HG02884 (cell line): ENCODE data around the gene EME2.

ENCODE experiments used
- ATAC-seq: cut with Tn5 transposase; IDR thresholded peaks from one replicate; pipeline ENCODE4 v1.9.1; 2021; ENCODE audit warnings: mild to moderate bottlenecking, moderate library complexity; ENCODE audit not compliant: unreplicated experiment

Gene EME2

DNA sequence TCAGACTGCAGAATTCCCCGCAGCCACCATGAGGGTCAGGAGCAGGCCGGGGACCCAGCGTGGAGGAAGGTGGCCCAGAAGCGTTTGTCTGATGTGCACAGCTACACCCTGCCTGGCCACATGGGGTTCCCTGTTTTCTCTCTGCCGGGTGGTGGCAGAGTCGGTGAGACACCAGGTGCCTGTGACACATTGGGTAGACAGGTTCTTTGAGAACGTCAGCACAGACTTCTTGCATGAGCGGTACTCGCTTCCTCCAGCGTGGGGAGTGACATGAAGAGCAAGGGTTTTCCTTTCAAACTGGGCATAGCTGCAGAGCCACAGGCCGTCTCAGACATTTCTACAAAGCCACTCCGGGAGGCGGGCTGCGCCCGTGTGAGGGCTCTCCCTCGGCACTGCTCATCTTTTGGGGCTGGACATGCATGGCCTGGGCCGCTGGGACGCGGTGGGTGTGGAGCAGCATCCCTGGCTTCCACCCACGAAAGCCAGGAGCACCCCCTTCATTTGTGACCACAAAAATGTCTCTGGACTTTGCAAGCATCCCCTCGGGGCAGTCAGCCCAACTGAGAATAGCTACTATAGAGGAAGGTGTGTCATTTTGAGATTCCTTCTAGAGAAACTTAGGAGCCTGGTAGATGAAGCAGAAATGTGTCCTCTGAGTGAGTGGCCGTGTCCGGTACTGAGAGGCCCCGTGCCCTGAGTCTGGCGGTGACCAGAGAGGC lies 27.3 kb upstream of the EME2 start:
- ATAC-seq = no peak

- no peak for ATAC-seq
These were observed 26.5 kb upstream of the EME2 start for GRCh38 chr16:1745900-1746692.

DNA sequence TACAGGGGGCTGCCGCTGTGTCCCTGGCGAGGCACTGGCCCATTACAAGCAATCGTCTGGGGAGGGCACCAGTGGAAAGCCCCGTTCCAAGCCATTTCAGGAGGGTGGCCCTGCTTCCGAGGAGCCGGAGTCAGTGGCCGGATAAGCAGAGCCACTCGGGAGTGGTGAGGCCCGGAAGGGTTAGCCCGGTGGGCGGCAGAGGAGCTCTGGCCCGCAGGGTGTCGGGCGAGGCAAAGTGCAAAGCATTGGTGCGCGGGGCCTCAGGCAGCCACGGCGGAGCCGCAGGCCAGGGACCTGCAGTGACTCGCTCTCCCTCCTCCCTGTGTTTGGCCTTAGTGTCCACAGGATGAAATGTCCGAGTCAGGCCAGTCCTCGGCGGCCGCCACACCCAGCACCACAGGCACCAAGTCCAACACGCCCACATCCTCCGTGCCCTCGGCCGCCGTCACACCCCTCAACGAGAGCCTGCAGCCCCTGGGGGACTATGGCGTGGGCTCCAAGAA lies 25.9 kb upstream of the EME2 start:
- ATAC-seq = no peak

GRCh38 chr16:1747934-1748333 lies 24.7 kb upstream of the EME2 start:
- ATAC-seq = no peak

DNA sequence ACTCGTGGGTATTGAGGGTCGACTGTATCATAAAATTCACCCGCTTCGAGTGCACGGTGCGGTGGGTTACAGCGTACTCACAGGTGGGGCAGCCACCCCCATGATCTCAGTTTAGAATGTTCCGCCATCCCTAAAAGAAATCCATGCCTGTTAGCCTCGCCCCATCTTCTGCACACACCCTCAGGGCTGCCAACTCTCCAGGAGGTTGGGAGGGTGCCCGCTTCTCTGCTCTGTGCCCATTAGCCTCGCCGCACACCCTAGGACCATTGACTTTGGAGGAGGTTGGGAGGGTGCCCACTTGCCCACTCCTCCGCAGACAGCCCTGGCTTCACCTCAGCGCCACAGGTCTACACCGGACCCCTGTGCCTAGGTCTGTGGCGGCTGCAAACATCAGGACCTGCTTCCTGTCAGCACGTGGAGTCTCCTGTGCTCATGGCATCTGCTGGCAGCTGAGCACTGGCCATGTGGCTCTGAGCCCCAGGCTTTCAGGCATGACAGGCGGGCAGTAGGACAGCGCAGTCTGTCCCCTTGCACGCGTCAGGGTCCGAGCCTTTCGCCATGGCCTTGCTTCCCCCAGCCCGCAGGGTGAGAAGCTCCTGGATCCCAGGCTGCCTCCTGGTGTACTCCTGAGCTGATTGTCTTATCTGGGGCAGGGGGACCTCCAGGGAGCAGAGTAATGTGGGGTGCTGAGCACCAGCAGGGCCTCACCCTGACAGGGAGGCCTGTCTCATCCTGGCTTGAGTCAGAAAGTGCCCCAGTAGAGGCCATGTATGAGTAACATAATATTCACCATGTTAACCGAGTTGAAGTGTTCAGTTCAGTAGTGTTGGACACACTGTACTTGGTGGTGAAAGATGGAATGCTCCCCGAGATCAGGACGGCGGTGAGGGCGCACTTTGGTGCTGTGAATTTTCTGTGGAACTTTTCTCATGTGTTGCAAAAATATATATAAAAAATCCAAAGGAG lies 23.2 kb upstream of the EME2 start:
- ATAC-seq = no peak

GRCh38 chr16:1751946-1752345 lies 20.7 kb upstream of the EME2 start:
- no peak for ATAC-seq

- ATAC-seq = no peak
These were observed 19.8 kb upstream of the EME2 start for GRCh38 chr16:1752853-1753252.

DNA sequence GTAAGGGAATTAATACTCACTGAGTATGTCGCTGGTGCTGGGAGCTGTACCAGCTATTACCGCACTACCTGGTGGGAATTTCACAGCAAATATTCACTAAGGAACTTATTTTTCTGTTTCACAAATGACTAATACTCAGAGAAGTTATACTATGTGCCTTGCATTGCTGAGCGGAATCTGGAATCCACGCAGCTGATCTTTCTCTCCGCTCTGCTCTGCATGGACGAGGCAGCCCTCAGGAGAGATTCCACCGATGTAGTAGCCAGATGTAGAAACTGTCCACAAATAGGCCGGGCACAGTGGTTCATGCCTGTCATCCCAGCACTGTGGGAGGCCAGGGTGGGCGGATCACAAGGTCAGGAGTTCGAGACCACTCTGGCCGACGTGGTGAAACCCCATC lies 18.4 kb upstream of the EME2 start:
- ATAC-seq = no peak

- no peak for ATAC-seq
These were observed 14.7 kb upstream of the EME2 start for GRCh38 chr16:1757714-1758461.

DNA sequence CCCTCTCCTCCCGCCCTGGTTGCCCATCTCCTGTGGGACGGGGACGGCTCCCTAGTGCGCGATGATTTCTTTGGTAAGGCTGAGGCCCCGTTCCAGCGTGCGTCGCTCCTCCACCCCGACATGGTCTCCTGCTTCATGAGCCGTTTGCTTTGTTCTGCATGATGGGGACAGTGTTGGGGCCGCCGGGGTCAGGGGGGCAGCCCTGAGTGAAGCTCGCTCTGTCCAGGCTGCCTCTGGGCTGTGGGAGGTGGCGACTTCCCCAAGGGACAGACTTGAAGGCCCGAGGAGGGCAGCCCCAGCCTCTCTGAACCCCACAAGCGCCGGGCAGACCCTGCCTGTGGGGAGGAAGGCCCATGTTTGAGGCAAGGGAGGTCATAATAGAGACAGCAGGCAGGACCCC lies 13.7 kb upstream of the EME2 start:
- no peak for ATAC-seq

DNA sequence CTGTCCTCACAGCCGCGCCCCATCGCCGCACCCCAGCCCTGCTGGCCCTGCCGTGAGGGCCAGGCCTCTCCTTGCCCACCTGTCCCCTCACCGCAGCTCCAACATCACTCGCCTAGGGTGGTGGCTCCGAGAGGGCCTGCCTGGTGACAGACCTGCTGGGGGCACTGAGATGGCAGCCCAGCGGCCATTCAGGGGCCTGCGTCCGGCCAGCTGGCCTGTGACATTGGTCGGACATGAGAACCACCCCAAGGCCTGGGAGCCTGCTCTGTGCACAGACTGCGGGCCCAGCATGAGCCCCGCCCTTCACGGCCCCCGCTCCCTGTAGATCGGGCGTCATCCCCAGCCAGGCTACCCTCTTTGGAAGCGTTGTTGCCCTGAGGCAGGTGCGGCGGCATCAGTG lies 13.1 kb upstream of the EME2 start:
- no peak for ATAC-seq

GRCh38 chr16:1760911-1761310 lies 11.7 kb upstream of the EME2 start:
- no peak for ATAC-seq

DNA sequence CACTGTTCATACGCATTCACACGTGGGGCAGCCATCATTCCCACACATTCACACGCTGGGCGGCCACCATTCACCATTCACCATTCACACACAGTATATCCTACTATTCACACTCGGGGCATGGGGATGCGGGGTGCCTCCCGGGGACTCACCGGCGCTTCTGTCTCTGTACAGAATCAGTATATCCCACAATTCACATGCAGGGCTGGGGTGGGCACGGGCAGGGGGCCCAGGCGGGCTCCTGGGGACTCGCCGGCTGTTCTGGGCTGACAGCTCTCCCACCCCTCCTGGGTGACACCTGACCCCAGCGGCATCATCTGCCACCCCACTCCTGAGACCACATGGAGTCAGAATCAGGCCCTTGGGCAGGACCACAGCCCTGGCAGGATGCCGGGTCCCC lies 10.9 kb upstream of the EME2 start:
- ATAC-seq = no peak

DNA sequence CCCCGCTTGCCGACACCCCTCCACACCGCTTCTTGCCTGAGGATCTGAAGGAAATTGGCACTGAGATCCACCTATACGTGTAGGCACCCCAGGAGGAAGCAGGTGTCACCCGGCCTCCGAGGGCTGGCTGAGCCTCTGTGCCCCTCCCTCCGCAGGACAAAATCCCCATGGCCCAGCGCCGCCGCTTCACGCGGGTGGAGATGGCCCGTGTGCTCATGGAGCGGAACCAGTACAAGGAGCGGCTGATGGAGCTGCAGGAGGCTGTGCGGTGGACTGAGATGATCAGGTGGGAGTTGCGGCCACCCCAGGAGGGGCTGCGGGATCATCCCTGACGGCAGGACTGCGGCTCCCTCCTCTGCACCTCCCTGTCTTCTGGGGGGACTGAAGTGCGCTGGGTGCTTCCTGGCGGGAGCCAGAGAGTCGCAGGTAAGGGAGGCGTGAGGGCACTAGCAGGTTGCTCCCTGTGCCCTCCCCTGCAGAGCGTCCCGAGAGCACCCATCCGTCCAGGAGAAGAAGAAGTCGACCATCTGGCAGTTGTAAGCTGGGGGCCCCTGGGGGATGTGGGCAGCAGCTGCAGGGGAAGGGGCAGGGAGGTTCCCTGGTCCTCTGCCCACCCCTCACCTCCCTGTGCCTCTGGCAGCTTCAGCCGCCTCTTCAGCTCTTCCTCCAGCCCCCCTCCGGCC lies 10.3 kb upstream of the EME2 start:
- no peak for ATAC-seq

- ATAC-seq = no peak
These were observed 9.6 kb upstream of the EME2 start for GRCh38 chr16:1762879-1763520.

GRCh38 chr16:1763521-1764511 lies 8.8 kb upstream of the EME2 start:
- ATAC-seq = no peak

GRCh38 chr16:1764971-1765370 lies 7.6 kb upstream of the EME2 start:
- no peak for ATAC-seq

GRCh38 chr16:1765826-1766225 lies 6.8 kb upstream of the EME2 start:
- ATAC-seq = no peak
